ENCODE results near the gene MAN1A2. TPM values are rescaled to one million over a fixed set of nuclear protein-coding genes. Genes with fewer than 3 reads are reported as not detected.

The MAN1A2 gene
- total RNA-seq, 1 donor from 2014 or later: 42.7 TPM

- no peaks in the 10 kb centered on the region for H3K36me3 Mint-ChIP-seq (ENCODE audit: low read depth)
- H3K27ac Mint-ChIP-seq (ENCODE audit: unreplicated experiment): no peak overlapping the region
- no peaks in the 10 kb centered on the region for H3K9me3 Mint-ChIP-seq (ENCODE audit: low read depth)
- H3K4me3 Mint-ChIP-seq (ENCODE audit: unreplicated experiment): no peak overlapping the region
- TF ChIP-seq, protein P1, sequence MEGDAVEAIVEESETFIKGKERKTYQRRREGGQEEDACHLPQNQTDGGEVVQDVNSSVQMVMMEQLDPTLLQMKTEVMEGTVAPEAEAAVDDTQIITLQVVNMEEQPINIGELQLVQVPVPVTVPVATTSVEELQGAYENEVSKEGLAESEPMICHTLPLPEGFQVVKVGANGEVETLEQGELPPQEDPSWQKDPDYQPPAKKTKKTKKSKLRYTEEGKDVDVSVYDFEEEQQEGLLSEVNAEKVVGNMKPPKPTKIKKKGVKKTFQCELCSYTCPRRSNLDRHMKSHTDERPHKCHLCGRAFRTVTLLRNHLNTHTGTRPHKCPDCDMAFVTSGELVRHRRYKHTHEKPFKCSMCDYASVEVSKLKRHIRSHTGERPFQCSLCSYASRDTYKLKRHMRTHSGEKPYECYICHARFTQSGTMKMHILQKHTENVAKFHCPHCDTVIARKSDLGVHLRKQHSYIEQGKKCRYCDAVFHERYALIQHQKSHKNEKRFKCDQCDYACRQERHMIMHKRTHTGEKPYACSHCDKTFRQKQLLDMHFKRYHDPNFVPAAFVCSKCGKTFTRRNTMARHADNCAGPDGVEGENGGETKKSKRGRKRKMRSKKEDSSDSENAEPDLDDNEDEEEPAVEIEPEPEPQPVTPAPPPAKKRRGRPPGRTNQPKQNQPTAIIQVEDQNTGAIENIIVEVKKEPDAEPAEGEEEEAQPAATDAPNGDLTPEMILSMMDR (IDR thresholded peaks at IDR 0.05): no peak
- H3K27me3 Mint-ChIP-seq (ENCODE audit: low read depth): peaks cover 4% of the 10 kb centered on the region
- no peak for DNase-seq (ENCODE audit: low spot score)
- H3K4me1 Mint-ChIP-seq (ENCODE audit: low read depth): no peaks in the 10 kb centered on the region
Observed at GRCh38 chr1:117540532-117540931, 173.3 kb downstream of the MAN1A2 start.

- no peak for DNase-seq (ENCODE audit: low spot score)
- H3K27ac Mint-ChIP-seq (ENCODE audit: unreplicated experiment): no peak overlapping the region
- H3K4me3 Mint-ChIP-seq (ENCODE audit: unreplicated experiment): no peak overlapping the region
- H3K36me3 Mint-ChIP-seq (ENCODE audit: low read depth): no peaks in the 10 kb centered on the region
- peaks cover 4% of the 10 kb centered on the region for H3K27me3 Mint-ChIP-seq (ENCODE audit: low read depth)
- H3K4me1 Mint-ChIP-seq (ENCODE audit: low read depth): no peaks in the 10 kb centered on the region
- TF ChIP-seq, protein P1 (IDR thresholded peaks at IDR 0.05): no peak
- no peaks in the 10 kb centered on the region for H3K9me3 Mint-ChIP-seq (ENCODE audit: low read depth)
Observed at GRCh38 chr1:117541003-117541402, 173.8 kb downstream of the MAN1A2 start.

- Mint-ChIP-seq H3K4me1 (ENCODE audit: low read depth) (no peaks in the 10 kb centered on the region), H3K27ac (ENCODE audit: unreplicated experiment) (no peak overlapping the region), H3K4me3 (ENCODE audit: unreplicated experiment) (no peak overlapping the region), H3K36me3 (ENCODE audit: low read depth) (no peaks in the 10 kb centered on the region), H3K27me3 (ENCODE audit: low read depth) (peaks cover 4% of the 10 kb centered on the region), H3K9me3 (ENCODE audit: low read depth) (no peaks in the 10 kb centered on the region)
- no peak for DNase-seq (ENCODE audit: low spot score)
- TF ChIP-seq, protein P1 (IDR thresholded peaks at IDR 0.05): no peak
Observed at GRCh38 chr1:117541585-117541984, 174.3 kb downstream of the MAN1A2 start.

DNA sequence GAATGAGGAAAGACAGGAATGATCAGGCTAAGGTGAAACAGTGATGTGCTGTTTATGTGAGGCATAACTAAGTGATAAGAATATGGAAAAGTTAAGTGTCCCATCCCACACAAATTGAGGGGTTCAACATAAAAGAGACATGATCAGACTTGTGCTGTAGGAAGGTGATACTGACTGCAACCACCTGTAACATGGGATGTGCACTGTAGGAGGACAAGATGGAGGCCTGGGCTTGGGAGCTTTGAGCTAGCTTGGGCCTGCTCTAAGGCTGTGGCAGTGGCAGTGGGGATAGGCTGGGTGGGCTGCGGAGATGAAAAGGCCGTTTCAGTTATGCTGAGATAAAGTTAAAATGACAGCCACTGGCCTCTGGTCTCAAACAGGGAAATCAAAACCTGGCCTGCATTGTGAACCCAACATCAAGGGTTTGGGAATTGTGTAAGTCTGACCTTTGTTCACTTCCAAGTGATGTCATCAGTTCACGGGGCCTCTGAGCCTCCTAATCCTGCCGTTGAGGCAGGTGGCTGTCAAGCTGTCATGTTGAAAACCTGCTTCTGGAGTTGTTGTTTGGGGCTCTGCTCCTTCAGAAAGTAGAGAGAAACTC, 177.4 kb downstream of the MAN1A2 start:
- Mint-ChIP-seq H3K27ac (ENCODE audit: unreplicated experiment) (no peak overlapping the region), H3K36me3 (ENCODE audit: low read depth) (no peaks in the 10 kb centered on the region), H3K9me3 (ENCODE audit: low read depth) (no peaks in the 10 kb centered on the region), H3K4me3 (ENCODE audit: unreplicated experiment) (no peak overlapping the region), H3K27me3 (ENCODE audit: low read depth) (peaks cover 4% of the 10 kb centered on the region), H3K4me1 (ENCODE audit: low read depth) (no peaks in the 10 kb centered on the region)
- TF ChIP-seq, protein P1 (IDR thresholded peaks at IDR 0.05): no peak
- no peak for DNase-seq (ENCODE audit: low spot score)

DNA sequence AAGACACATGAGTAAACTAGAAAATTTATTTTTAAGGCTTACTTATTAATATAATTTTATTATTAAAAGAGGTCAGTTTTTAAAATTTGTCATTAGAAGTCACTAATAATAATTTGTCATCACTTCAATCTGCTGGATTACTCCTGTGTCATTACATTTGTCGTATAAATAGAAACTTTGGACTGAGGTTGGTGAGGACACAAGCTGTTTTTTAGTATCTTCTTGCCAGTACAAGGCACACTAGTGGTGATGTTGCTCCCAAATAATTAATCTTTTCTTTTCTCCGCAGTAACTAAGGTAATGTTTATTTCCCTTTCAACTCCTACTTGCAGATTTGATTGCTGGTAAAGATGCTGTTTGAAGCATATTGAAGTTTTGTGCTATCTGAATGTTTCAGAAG, 179.2 kb downstream of the MAN1A2 start:
- no peak overlapping the region for H3K4me3 Mint-ChIP-seq (ENCODE audit: unreplicated experiment)

More for the DNA sequence above, 179.2 kb downstream of the MAN1A2 start:
- no peak for DNase-seq (ENCODE audit: low spot score)
- Mint-ChIP-seq H3K36me3 (ENCODE audit: low read depth) (no peaks in the 10 kb centered on the region), H3K9me3 (ENCODE audit: low read depth) (no peaks in the 10 kb centered on the region), H3K27ac (ENCODE audit: unreplicated experiment) (no peak overlapping the region), H3K27me3 (ENCODE audit: low read depth) (peaks cover 4% of the 10 kb centered on the region), H3K4me1 (ENCODE audit: low read depth) (no peaks in the 10 kb centered on the region)
- TF ChIP-seq, protein P1 (IDR thresholded peaks at IDR 0.05): no peak

Data from chondrocyte (in vitro differentiated cells).